WTC11 (cell line): ENCODE measurements around the gene PRSS56. TPM values are rescaled to one million over a fixed set of nuclear protein-coding genes. Genes with fewer than 3 reads are reported as not detected.

Source experiments
- ATAC-seq: fragments of 200-7000 bp; cut with Tn5 transposase; 2 replicates; pipeline ENCODE4 v1.10.0; 2021; ENCODE audit warnings: mild to moderate bottlenecking, moderate library complexity
- CTCF ChIA-PET: fragments of 300-600 bp; sonication (Branson Sonifier 250); formaldehyde crosslinking; loops from one replicate; lab custom pipeline; 2021; ENCODE audit warnings: antibody characterized with exemption; lab: Charles Lee
- POLR2A ChIA-PET: fragments of 350-600 bp; sonication (Branson Sonifier 250); formaldehyde crosslinking; loops from one replicate; lab custom pipeline; 2021; ENCODE audit warnings: antibody characterized with exemption; lab: Charles Lee
- DNase-seq: peaks from one replicate; pipeline ENCODE4 v3.0.0; 2021; ENCODE audit warnings: low spot score
- H3K27ac Mint-ChIP-seq: 2 replicates; pipeline ENCODE4 v1.8.0; 2021; ENCODE audit warnings: mixed read lengths
- H3K27me3 Mint-ChIP-seq: 2 replicates; pipeline ENCODE4 v1.8.0; 2021; ENCODE audit warnings: low read depth, mild to moderate bottlenecking, moderate library complexity, mixed read lengths
- H3K36me3 Mint-ChIP-seq: 2 replicates; pipeline ENCODE4 v1.8.0; 2021; ENCODE audit warnings: mixed read lengths
- H3K4me1 Mint-ChIP-seq: 2 replicates; pipeline ENCODE4 v1.8.0; 2022; ENCODE audit warnings: mixed read lengths
- H3K4me3 Mint-ChIP-seq: 2 replicates; pipeline ENCODE4 v1.8.0; 2021; ENCODE audit warnings: mild to moderate bottlenecking, moderate library complexity, mixed read lengths
- H3K9me3 Mint-ChIP-seq: 2 replicates; pipeline ENCODE4 v1.8.0; 2021; ENCODE audit warnings: mixed read lengths
- GABPB1 ChIP-seq: sonication (generic); formaldehyde crosslinking; IDR thresholded peaks from 2 replicates; pipeline ENCODE4 v1.8.1; 2023; ENCODE audit warnings: mild to moderate bottlenecking, missing genetic modification reagents
- GRHL2 ChIP-seq: fragments of 250-450 bp; sonication (Bioruptor Pico); IDR thresholded peaks from 2 replicates; pipeline ENCODE4 v1.8.0; 2022; ENCODE audit warnings: mild to moderate bottlenecking, moderate library complexity; ENCODE audit not compliant: insufficient replicate concordance, severe bottlenecking
- IRF2 ChIP-seq: sonication (generic); formaldehyde crosslinking; IDR thresholded peaks from 2 replicates; pipeline ENCODE4 v1.8.0; 2022; ENCODE audit warnings: low read depth, missing genetic modification reagents, borderline replicate concordance
- JAZF1 ChIP-seq: fragments of 250-450 bp; sonication (Bioruptor Pico); IDR thresholded peaks from 2 replicates; pipeline ENCODE4 v1.9.0; 2021; ENCODE audit warnings: moderate library complexity, mild to moderate bottlenecking, inconsistent platforms
- NFE2L1 ChIP-seq: sonication (generic); formaldehyde crosslinking; IDR thresholded peaks from 2 replicates; pipeline ENCODE4 v1.8.1; 2023; ENCODE audit warnings: missing genetic modification reagents
- NR3C1 ChIP-seq: sonication (generic); formaldehyde crosslinking; conservative IDR thresholded peaks from 2 replicates; pipeline ENCODE4 v1.8.1; 2023; ENCODE audit warnings: low read depth, mild to moderate bottlenecking, missing genetic modification reagents
- PRRX2 ChIP-seq: fragments of 250-450 bp; sonication (Bioruptor Pico); IDR thresholded peaks from 2 replicates; pipeline ENCODE4 v1.8.0; 2021; ENCODE audit warnings: mild to moderate bottlenecking
- ZNF317 ChIP-seq: sonication (generic); formaldehyde crosslinking; IDR thresholded peaks from 2 replicates; pipeline ENCODE4 v1.8.1; 2023; ENCODE audit warnings: low read depth, mild to moderate bottlenecking, moderate library complexity, missing genetic modification reagents, borderline replicate concordance
- total RNA-seq: library from RNA; stranded (reverse); gene quantifications from 3 replicates; pipeline ENCODE4 v1.2.3, GENCODE V29; 2021
- TF ChIP-seq, protein P1 (sequence below): fragments of 250-450 bp; sonication (Bioruptor Pico); IDR thresholded peaks from 2 replicates; pipeline ENCODE4 v1.9.0; 2021; ENCODE audit warnings: mild to moderate bottlenecking
- TF ChIP-seq, protein P2 (sequence below): sonication (generic); formaldehyde crosslinking; IDR thresholded peaks from 2 replicates; pipeline ENCODE4 v1.8.1; 2022; ENCODE audit warnings: low read depth, missing genetic modification reagents, borderline replicate concordance
- TF ChIP-seq, protein P3 (sequence below): fragments of 250-450 bp; sonication (Bioruptor Pico); IDR thresholded peaks from 2 replicates; pipeline ENCODE4 v2.1.2; 2022; ENCODE audit warnings: mild to moderate bottlenecking, moderate library complexity
- TF ChIP-seq, protein P4 (sequence below): sonication (generic); formaldehyde crosslinking; IDR thresholded peaks from 2 replicates; pipeline ENCODE4 v1.8.1; 2023; ENCODE audit warnings: mild to moderate bottlenecking, missing genetic modification reagents
- TF ChIP-seq, protein P5 (sequence below): sonication (generic); formaldehyde crosslinking; IDR thresholded peaks from 2 replicates; pipeline ENCODE4 v1.8.0; 2022; ENCODE audit warnings: missing genetic modification reagents
- TF ChIP-seq, protein P6 (sequence below): sonication (generic); formaldehyde crosslinking; IDR thresholded peaks from 2 replicates; pipeline ENCODE4 v1.8.0; 2022; ENCODE audit warnings: mild to moderate bottlenecking, missing genetic modification reagents

The PRSS56 gene
- total RNA-seq, 1 experiment from 2014 or later: not detected

DNA sequence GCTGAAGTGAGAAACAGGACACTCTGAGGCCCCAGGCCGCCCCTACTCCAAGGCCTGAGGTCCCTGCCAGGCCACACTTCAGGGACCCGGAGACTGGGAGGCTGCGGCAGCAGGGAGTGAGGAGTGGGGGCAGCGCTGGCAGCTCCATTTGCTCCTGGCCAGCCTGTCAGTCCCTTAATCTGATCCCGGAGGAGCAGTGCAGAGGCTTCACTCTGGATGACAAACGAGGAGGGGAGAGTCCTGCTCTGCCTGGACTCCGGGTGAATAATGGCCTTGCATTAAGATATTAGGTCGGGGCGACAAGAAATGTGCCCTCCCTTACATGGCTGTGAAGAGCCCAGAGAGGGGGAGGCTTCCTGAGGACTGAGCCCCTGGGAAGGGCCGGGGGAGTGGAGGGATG is 14.3 kb upstream of the PRSS56 start:
- H3K36me3 Mint-ChIP-seq: no peaks in the 10 kb centered on the region
- no peak for TF ChIP-seq GABPB1 (CRISPR knock-in tag)
- TF ChIP-seq IRF2 (CRISPR knock-in tag): no peak
- no peak for TF ChIP-seq ZNF317 (CRISPR knock-in tag)
- no peak for TF ChIP-seq NR3C1
- TF ChIP-seq, protein P1, sequence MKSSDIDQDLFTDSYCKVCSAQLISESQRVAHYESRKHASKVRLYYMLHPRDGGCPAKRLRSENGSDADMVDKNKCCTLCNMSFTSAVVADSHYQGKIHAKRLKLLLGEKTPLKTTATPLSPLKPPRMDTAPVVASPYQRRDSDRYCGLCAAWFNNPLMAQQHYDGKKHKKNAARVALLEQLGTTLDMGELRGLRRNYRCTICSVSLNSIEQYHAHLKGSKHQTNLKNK (CRISPR knock-in tag): no peak
- TF ChIP-seq GRHL2 (CRISPR knock-in tag): no peak
- TF ChIP-seq, protein P2, sequence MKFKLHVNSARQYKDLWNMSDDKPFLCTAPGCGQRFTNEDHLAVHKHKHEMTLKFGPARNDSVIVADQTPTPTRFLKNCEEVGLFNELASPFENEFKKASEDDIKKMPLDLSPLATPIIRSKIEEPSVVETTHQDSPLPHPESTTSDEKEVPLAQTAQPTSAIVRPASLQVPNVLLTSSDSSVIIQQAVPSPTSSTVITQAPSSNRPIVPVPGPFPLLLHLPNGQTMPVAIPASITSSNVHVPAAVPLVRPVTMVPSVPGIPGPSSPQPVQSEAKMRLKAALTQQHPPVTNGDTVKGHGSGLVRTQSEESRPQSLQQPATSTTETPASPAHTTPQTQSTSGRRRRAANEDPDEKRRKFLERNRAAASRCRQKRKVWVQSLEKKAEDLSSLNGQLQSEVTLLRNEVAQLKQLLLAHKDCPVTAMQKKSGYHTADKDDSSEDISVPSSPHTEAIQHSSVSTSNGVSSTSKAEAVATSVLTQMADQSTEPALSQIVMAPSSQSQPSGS (CRISPR knock-in tag): no peak
- no peak for TF ChIP-seq PRRX2 (CRISPR knock-in tag)
- no peak for TF ChIP-seq NFE2L1 (CRISPR knock-in tag)
- H3K4me3 Mint-ChIP-seq: no peak overlapping the region
- peak; percentile 7; the same call in 1 of the 2 replicates for ATAC-seq
- ChIA-PET CTCF (interaction anchor here (0.9 to 3.1 kb wide), 2 partner anchors 15 to 18 kb away, joined by 7 to 21 read pairs; partner anchors contain the start of gene PRSS56), POLR2A (no interaction called here)
- no peaks in the 10 kb centered on the region for H3K9me3 Mint-ChIP-seq
- H3K4me1 Mint-ChIP-seq: peaks cover 22% of the 10 kb centered on the region
- DNase-seq: no peak
- H3K27me3 Mint-ChIP-seq: peaks cover 45% of the 10 kb centered on the region
- no peak overlapping the region for H3K27ac Mint-ChIP-seq

DNA sequence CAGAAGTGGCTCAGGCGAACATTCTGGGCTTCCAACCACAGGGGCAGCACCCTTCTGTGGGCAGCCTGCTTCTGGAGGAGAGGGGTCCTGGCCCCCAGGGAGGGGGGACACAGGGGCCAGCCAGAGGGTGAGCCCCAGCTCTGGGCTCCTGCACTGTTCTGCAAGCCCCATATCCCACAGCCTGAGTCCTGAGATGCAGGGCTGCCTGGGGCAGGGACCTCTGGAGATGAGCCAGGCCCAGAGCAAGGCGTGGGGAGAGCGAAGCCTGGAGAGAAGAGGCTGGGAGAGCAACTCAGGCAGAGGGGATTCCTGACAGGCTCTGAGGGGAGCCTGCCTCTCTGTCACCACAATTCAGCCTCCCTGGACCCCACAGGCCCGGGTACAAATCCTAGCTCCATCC is 13.5 kb upstream of the PRSS56 start:
- H3K27ac Mint-ChIP-seq: no peak overlapping the region
- peaks cover 45% of the 10 kb centered on the region for H3K27me3 Mint-ChIP-seq
- ATAC-seq: no peak
- ChIA-PET POLR2A (no interaction called here), CTCF (no interaction called here)
- TF ChIP-seq, protein P3, sequence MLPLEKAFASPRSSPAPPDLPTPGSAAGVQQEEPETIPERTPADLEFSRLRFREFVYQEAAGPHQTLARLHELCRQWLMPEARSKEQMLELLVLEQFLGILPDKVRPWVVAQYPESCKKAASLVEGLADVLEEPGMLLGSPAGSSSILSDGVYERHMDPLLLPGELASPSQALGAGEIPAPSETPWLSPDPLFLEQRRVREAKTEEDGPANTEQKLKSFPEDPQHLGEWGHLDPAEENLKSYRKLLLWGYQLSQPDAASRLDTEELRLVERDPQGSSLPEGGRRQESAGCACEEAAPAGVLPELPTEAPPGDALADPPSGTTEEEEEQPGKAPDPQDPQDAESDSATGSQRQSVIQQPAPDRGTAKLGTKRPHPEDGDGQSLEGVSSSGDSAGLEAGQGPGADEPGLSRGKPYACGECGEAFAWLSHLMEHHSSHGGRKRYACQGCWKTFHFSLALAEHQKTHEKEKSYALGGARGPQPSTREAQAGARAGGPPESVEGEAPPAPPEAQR (CRISPR knock-in tag): no peak
- TF ChIP-seq, protein P4, sequence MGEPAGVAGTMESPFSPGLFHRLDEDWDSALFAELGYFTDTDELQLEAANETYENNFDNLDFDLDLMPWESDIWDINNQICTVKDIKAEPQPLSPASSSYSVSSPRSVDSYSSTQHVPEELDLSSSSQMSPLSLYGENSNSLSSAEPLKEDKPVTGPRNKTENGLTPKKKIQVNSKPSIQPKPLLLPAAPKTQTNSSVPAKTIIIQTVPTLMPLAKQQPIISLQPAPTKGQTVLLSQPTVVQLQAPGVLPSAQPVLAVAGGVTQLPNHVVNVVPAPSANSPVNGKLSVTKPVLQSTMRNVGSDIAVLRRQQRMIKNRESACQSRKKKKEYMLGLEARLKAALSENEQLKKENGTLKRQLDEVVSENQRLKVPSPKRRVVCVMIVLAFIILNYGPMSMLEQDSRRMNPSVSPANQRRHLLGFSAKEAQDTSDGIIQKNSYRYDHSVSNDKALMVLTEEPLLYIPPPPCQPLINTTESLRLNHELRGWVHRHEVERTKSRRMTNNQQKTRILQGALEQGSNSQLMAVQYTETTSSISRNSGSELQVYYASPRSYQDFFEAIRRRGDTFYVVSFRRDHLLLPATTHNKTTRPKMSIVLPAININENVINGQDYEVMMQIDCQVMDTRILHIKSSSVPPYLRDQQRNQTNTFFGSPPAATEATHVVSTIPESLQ (CRISPR knock-in tag): no peak
- TF ChIP-seq, protein P5, sequence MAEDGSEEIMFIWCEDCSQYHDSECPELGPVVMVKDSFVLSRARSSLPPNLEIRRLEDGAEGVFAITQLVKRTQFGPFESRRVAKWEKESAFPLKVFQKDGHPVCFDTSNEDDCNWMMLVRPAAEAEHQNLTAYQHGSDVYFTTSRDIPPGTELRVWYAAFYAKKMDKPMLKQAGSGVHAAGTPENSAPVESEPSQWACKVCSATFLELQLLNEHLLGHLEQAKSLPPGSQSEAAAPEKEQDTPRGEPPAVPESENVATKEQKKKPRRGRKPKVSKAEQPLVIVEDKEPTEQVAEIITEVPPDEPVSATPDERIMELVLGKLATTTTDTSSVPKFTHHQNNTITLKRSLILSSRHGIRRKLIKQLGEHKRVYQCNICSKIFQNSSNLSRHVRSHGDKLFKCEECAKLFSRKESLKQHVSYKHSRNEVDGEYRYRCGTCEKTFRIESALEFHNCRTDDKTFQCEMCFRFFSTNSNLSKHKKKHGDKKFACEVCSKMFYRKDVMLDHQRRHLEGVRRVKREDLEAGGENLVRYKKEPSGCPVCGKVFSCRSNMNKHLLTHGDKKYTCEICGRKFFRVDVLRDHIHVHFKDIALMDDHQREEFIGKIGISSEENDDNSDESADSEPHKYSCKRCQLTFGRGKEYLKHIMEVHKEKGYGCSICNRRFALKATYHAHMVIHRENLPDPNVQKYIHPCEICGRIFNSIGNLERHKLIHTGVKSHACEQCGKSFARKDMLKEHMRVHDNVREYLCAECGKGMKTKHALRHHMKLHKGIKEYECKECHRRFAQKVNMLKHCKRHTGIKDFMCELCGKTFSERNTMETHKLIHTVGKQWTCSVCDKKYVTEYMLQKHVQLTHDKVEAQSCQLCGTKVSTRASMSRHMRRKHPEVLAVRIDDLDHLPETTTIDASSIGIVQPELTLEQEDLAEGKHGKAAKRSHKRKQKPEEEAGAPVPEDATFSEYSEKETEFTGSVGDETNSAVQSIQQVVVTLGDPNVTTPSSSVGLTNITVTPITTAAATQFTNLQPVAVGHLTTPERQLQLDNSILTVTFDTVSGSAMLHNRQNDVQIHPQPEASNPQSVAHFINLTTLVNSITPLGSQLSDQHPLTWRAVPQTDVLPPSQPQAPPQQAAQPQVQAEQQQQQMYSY: no peak
- TF ChIP-seq, protein P6, sequence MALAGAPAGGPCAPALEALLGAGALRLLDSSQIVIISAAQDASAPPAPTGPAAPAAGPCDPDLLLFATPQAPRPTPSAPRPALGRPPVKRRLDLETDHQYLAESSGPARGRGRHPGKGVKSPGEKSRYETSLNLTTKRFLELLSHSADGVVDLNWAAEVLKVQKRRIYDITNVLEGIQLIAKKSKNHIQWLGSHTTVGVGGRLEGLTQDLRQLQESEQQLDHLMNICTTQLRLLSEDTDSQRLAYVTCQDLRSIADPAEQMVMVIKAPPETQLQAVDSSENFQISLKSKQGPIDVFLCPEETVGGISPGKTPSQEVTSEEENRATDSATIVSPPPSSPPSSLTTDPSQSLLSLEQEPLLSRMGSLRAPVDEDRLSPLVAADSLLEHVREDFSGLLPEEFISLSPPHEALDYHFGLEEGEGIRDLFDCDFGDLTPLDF: no peak
- no peak for TF ChIP-seq JAZF1 (CRISPR knock-in tag)
- H3K4me1 Mint-ChIP-seq: peaks cover 22% of the 10 kb centered on the region
- H3K4me3 Mint-ChIP-seq: no peak overlapping the region
- H3K9me3 Mint-ChIP-seq: no peaks in the 10 kb centered on the region
- no peak for DNase-seq
- H3K36me3 Mint-ChIP-seq: no peaks in the 10 kb centered on the region
